Dermis lymphatic vessel endothelial cell (primary cell): ENCODE data around the gene TCHH. TPM values are rescaled to one million over a fixed set of nuclear protein-coding genes. Genes with fewer than 3 reads are reported as not detected.

Experiments used
- total RNA-seq: library from RNA; depleted of rRNA; stranded (reverse); fragments of >200 nt; gene quantifications from 2 replicates; pipeline ENCODE4 v1.2.1, GENCODE V29; 2014

TCHH gene, protein sequence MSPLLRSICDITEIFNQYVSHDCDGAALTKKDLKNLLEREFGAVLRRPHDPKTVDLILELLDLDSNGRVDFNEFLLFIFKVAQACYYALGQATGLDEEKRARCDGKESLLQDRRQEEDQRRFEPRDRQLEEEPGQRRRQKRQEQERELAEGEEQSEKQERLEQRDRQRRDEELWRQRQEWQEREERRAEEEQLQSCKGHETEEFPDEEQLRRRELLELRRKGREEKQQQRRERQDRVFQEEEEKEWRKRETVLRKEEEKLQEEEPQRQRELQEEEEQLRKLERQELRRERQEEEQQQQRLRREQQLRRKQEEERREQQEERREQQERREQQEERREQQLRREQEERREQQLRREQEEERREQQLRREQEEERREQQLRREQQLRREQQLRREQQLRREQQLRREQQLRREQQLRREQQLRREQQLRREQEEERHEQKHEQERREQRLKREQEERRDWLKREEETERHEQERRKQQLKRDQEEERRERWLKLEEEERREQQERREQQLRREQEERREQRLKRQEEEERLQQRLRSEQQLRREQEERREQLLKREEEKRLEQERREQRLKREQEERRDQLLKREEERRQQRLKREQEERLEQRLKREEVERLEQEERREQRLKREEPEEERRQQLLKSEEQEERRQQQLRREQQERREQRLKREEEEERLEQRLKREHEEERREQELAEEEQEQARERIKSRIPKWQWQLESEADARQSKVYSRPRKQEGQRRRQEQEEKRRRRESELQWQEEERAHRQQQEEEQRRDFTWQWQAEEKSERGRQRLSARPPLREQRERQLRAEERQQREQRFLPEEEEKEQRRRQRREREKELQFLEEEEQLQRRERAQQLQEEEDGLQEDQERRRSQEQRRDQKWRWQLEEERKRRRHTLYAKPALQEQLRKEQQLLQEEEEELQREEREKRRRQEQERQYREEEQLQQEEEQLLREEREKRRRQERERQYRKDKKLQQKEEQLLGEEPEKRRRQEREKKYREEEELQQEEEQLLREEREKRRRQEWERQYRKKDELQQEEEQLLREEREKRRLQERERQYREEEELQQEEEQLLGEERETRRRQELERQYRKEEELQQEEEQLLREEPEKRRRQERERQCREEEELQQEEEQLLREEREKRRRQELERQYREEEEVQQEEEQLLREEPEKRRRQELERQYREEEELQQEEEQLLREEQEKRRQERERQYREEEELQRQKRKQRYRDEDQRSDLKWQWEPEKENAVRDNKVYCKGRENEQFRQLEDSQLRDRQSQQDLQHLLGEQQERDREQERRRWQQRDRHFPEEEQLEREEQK (N-terminal part only)
- under 0.01 and 0.11 TPM in 2 replicates for total RNA-seq

DNA sequence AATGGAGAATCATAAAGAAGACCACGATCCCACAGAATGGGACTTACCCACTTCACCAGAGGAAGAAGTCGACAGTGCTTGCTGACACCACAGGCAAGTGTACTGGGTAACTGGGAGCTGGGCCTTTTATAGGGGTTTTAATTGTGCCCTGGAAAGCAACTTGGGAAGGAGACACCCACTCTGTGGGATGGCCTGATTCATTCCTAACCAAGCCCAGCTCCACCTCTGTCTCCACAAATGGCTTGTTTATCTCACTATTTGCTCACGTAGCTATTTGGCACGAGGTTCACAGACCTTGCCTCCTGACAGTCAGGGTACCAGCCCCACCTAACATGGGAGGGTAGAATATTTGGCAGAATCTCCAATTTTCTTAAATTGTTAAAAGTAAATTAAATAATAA, at the start of gene TCHH:
TSS of gene TCHH (minus strand) at position 101 of the 400 bp plus-strand sequence. CDS start 1,364 bp downstream, outside the sequence.

DNA sequence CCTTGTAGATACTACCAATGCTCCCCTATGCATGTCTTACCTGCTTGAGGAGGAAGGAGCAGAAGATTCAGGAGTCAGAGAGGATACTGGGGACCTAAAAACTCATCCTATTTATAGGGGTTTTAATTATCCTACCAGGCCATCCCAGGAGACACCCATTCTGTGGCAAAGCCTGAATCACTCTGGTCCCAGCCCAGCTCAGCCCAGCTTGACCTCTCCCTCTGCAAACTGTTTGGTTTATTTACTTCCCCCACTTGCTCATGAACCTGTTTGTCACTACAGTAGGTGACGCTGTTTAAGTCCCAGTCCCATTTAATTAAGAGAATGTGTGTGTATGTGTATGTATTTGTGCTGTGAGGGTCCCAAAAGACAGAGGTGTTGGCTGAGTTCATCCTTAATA, 43.9 kb upstream of the TCHH start, which contains the start of gene RPTN:
TSS of gene RPTN (minus strand) at position 85 of the 400 bp plus-strand sequence. CDS start 1,339 bp downstream, outside the sequence.

DNA sequence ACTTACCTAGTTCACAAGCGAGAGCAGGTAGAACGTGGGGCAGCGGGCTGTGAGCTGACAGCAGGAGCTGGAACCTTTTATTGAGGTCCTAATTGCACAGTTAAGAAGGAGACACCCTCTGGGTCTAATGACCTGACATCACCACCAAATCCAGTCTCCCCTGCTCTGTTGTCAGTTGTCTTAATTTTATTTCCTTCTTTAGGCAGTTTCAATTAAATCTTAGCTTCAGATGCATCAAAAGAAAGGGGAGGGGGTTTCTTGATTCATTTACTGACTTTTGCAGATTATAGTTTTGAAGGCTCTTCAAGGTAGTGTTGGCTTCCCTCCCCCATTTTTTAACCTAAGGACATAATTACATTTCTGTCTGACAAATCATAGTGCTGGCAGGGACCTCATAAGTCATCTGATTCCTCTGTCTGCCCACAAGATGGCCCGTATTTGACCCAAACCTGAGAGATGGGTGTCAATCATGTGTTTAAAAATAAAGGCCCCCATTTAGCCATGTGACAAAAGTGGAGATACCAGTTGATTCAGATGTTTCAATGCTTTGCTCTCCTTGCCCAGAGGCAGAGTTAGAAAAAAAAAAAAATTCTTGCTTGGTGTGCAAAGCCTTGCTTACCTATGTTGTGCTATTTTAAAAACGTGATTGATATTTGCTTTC, 26.1 kb downstream of the TCHH start, which contains the start of gene TCHHL1:
TSS of gene TCHHL1 (minus strand) at position 51 of the 661 bp plus-strand sequence. CDS start 921 bp downstream, outside the sequence.

Other genes starting within 250 kb of the TCHH start
- gene THEM4, start 205.9 kb downstream of the TCHH start, total RNA-seq: 5.0 and 7.7 TPM in 2 replicates
- gene S100A10, start 121.6 kb downstream of the TCHH start, total RNA-seq: 190 and 241 TPM in 2 replicates
- 10.9 TPM in 2 replicates for gene S100A11, start 78.4 kb downstream of the TCHH start, total RNA-seq
- gene TCHHL1, start 26.4 kb downstream of the TCHH start, total RNA-seq: not detected in 2 replicates
- not detected in 2 replicates for gene RPTN, start 43.8 kb upstream of the TCHH start, total RNA-seq
- gene HRNR, start 108.7 kb upstream of the TCHH start, total RNA-seq: not detected in 2 replicates
- gene FLG, start 209.8 kb upstream of the TCHH start, total RNA-seq: not detected in 2 replicates
- not detected in 2 replicates for gene FLG2, start 244.6 kb upstream of the TCHH start, total RNA-seq